ENCODE results near the gene IRF2BPL.

IRF2BPL gene

GRCh38 chr14:76984787-76985375 is 43.6 kb downstream of the IRF2BPL start:
- no peak for DNase-seq

GRCh38 chr14:76984297-76984696 is 44.2 kb downstream of the IRF2BPL start:
- no peak for DNase-seq

- no peak for DNase-seq
Measured at GRCh38 chr14:76981670-76982069, 46.8 kb downstream of the IRF2BPL start.

GRCh38 chr14:76977793-76978720 is 50.5 kb downstream of the IRF2BPL start:
- DNase-seq = peak; percentile 88

- DNase-seq = no peak
Measured at GRCh38 chr14:76976240-76977005, 52.1 kb downstream of the IRF2BPL start.

GRCh38 chr14:76975812-76976211 is 52.7 kb downstream of the IRF2BPL start:
- DNase-seq = no peak

- no peak for DNase-seq
Measured at GRCh38 chr14:76975051-76975450, 53.5 kb downstream of the IRF2BPL start.

All from activated CD8-positive, alpha-beta memory T cell treated with anti-CD3 and anti-CD28 coated beads, Interleukin-2, amount 50 U/mL, for 48 hours (primary cell).